HepG2 (cell line): ENCODE data around the gene PCNT. TPM values are rescaled to one million over a fixed set of nuclear protein-coding genes. Genes with fewer than 3 reads are reported as not detected.

ENCODE experiments used
- ATAC-seq: fragments of 200-7000 bp; cut with Tn5 transposase; 3 replicates; pipeline ENCODE4 v1.9.1; 2020; ENCODE audit warnings: mild to moderate bottlenecking, moderate library complexity
- BruUV-seq: library from RNA; stranded (reverse); fragments of 400-500 nt; replicated peaks from 2 replicates; lab custom pipeline; 2021; lab: Mats Ljungman, UMichigan
- CTCF ChIA-PET: fragments of 300-600 bp; formaldehyde crosslinking; extraction: SDS; loops from one replicate; lab custom pipeline; 2021; ENCODE audit warnings: low total read pairs, inconsistent platforms, low intra/inter-chr PET ratio; lab: Yijun Ruan, JAX
- POLR2A ChIA-PET: fragments of 350-600 bp; sonication (Branson Sonifier 250); formaldehyde crosslinking; loops from one replicate; lab custom pipeline; 2020; ENCODE audit warnings: antibody characterized with exemption, inconsistent platforms; lab: Yijun Ruan, JAX
- DNase-seq: peaks from one replicate; pipeline ENCODE4 v3.0.0-alpha.2; 2015; ENCODE audit warnings: low spot score
- FAIRE-seq: peaks from 3 replicates; lab custom pipeline; 2011; peaks lifted over from hg19 to GRCh38; lab: Jason Lieb, UNC
- H2AFZ ChIP-seq: one replicate; pipeline ENCODE4 v1.6.1; 2011; ENCODE audit warnings: low read length, inconsistent platforms
- H3K27ac ChIP-seq: fragments of 300-600 bp; 3 replicates; pipeline ENCODE4 v1.8.0; 2011; ENCODE audit warnings: mixed run types, mild to moderate bottlenecking, mixed read lengths, low read length, inconsistent platforms; ENCODE audit not compliant: insufficient read depth; ENCODE audit errors: extremely low read length
- H3K27me3 ChIP-seq, 2 experiments: fragments of 200-600 bp in 1 of 2; 2 replicates in 1 of 2; 3 replicates in 1 of 2; pipeline versions ENCODE4 v1.6.0 to v1.8.0; 2011; ENCODE audit warnings: low read length in 2 of 2, mild to moderate bottlenecking in 2 of 2, moderate library complexity in 2 of 2, inconsistent platforms in 1 of 2; ENCODE audit not compliant: insufficient read depth in 2 of 2, control insufficient read depth in 1 of 2
- H3K36me3 ChIP-seq, 2 experiments: fragments of 200-600 bp in 1 of 2; replicated peaks in 1 of 2; 2 replicates in 1 of 2; 3 replicates in 1 of 2; pipeline versions ENCODE4 v1.5.1 to v1.8.0; 2011; ENCODE audit warnings: low read length in 2 of 2, inconsistent platforms in 1 of 2; ENCODE audit not compliant: insufficient read depth in 2 of 2, control insufficient read depth in 1 of 2
- H3K4me1 ChIP-seq: 2 replicates; pipeline ENCODE4 v1.5.1; 2012; ENCODE audit warnings: low read length, inconsistent platforms; ENCODE audit not compliant: insufficient read depth
- H3K4me2 ChIP-seq: 2 replicates; pipeline ENCODE4 v1.6.0; 2011; ENCODE audit warnings: low read depth, low read length, inconsistent platforms
- H3K4me3 ChIP-seq, 3 experiments: fragments of 200-600 bp in 1 of 3; sonication (generic), shearing (Covaris generic) in 1 of 3; replicated peaks in 1 of 3; 2 replicates each; pipeline ENCODE4 v1.5.1; 2011 to 2016; ENCODE audit warnings: low read length in 3 of 3, inconsistent platforms in 2 of 3, low read depth in 2 of 3, mild to moderate bottlenecking in 2 of 3, control low read depth in 1 of 3, mixed read lengths in 1 of 3; ENCODE audit not compliant: insufficient read depth in 1 of 3
- H3K79me2 ChIP-seq: one replicate; pipeline ENCODE4 v1.6.1; 2011; ENCODE audit warnings: low read length, inconsistent platforms; ENCODE audit not compliant: insufficient read depth
- H3K9ac ChIP-seq: 2 replicates; pipeline ENCODE4 v1.6.0; 2011; ENCODE audit warnings: mild to moderate bottlenecking, low read depth, low read length, inconsistent platforms; ENCODE audit not compliant: insufficient read depth
- H3K9me3 ChIP-seq: 2 replicates; pipeline ENCODE4 v1.5.1; 2012; ENCODE audit warnings: mild to moderate bottlenecking, low read length
- H4K20me1 ChIP-seq: 2 replicates; pipeline ENCODE4 v1.6.0; 2011; ENCODE audit warnings: inconsistent platforms, mild to moderate bottlenecking, low read length, moderate library complexity; ENCODE audit not compliant: insufficient read depth
- EED ChIP-seq: sonication (generic); formaldehyde crosslinking; IDR thresholded peaks from 2 replicates; pipeline ENCODE4 v1.5.0; 2020; ENCODE audit warnings: mild to moderate bottlenecking, missing genetic modification reagents
- FOXK1 ChIP-seq: sonication (generic); formaldehyde crosslinking; IDR thresholded peaks from 2 replicates; pipeline ENCODE4 v1.4.0; 2020; ENCODE audit warnings: low read depth, missing genetic modification reagents, borderline replicate concordance
- GRHL1 ChIP-seq: sonication (generic); formaldehyde crosslinking; conservative IDR thresholded peaks from 2 replicates; pipeline ENCODE4 v1.8.0; 2022; ENCODE audit warnings: missing genetic modification reagents
- LCORL ChIP-seq, 2 experiments: fragments of 450-650 bp in 1 of 2; sonication (generic) in 1 of 2; formaldehyde crosslinking in 1 of 2; IDR thresholded peaks; 2 replicates each; pipeline versions ENCODE4 v1.5.0 to v1.6.1; 2017 to 2020; ENCODE audit warnings: antibody characterized with exemption in 1 of 2, missing genetic modification reagents in 1 of 2
- ZNF121 ChIP-seq: sonication (generic); formaldehyde crosslinking; IDR thresholded peaks from 2 replicates; pipeline ENCODE4 v1.5.0; 2020; ENCODE audit warnings: mild to moderate bottlenecking, missing genetic modification reagents
- ZNF138 ChIP-seq: sonication (generic); formaldehyde crosslinking; IDR thresholded peaks from 2 replicates; pipeline ENCODE4 v1.5.0; 2020; ENCODE audit warnings: mild to moderate bottlenecking, low read depth, missing genetic modification reagents
- ZNF33B ChIP-seq: sonication (generic); formaldehyde crosslinking; IDR thresholded peaks from 2 replicates; pipeline ENCODE4 v1.5.1; 2020; ENCODE audit warnings: mild to moderate bottlenecking, missing genetic modification reagents
- ZNF350 ChIP-seq: sonication (generic); formaldehyde crosslinking; IDR thresholded peaks from 2 replicates; pipeline ENCODE4 v1.4.0; 2020; ENCODE audit warnings: mild to moderate bottlenecking, low read depth, missing genetic modification reagents, borderline replicate concordance
- ZNF407 ChIP-seq: sonication (generic); formaldehyde crosslinking; IDR thresholded peaks from one replicate; pipeline ENCODE4 v1.5.1; 2020; ENCODE audit warnings: mild to moderate bottlenecking, missing genetic modification reagents; ENCODE audit errors: not compliant biosample characterization
- ZNF512 ChIP-seq: sonication (generic); formaldehyde crosslinking; IDR thresholded peaks from 2 replicates; pipeline ENCODE4 v1.4.0; 2020; ENCODE audit warnings: mild to moderate bottlenecking, missing genetic modification reagents
- ZNF567 ChIP-seq: sonication (generic); formaldehyde crosslinking; IDR thresholded peaks from 2 replicates; pipeline ENCODE4 v1.8.1; 2023; ENCODE audit warnings: mild to moderate bottlenecking, missing genetic modification reagents, borderline replicate concordance
- WGBS: methylation state at CpG from one replicate; pipeline ENCODE4 v1.1.6; 2017; ENCODE audit warnings: low lambda C conversion rate; 5-methylcytosine and 5-hydroxymethylcytosine counted together
- in situ Hi-C: cut with HindIII; loops from 2 replicates; pipeline ENCODE4 v1.10.0; 2017; ENCODE audit warnings: low pct_unique_long_range_greater_than_20kb; ENCODE audit not compliant: extremely low pct_ligation_motif_present
- intact Hi-C: fragments of 100-400 bp; cut with micrococcal nuclease; formaldehyde crosslinking; loops from one replicate; pipeline ENCODE4 v1.10.0; 2022; ENCODE audit not compliant: unreplicated experiment
- polyA plus RNA-seq, 8 experiments: library from polyadenylated mRNA; depleted of rRNA in 3 of 8; stranded (reverse) in 7 of 8; unstranded in 1 of 8; fragments of >200 nt; fragmentation: Illumina TruSeq in 4 of 8; extraction: Trizol in 4 of 8; gene quantifications; 2 replicates each; pipeline versions ENCODE4 v1.2.1 to v1.2.3, GENCODE V29; 2011 to 2016; ENCODE audit warnings: low read depth in 4 of 8, missing spikeins in 1 of 8, mixed read lengths in 1 of 8; ENCODE audit not compliant: insufficient read depth in 1 of 8
- total RNA-seq, 5 experiments: library from RNA; depleted of rRNA; stranded (reverse); fragments of >200 nt; fragmentation: Illumina TruSeq; extraction: Trizol; gene quantifications; 2 replicates each; pipeline ENCODE4 v1.2.3, GENCODE V29; 2016; ENCODE audit warnings: low read depth in 1 of 5

Gene PCNT
- total and polyA plus RNA-seq, 2 of the 13 experiments (the other 11 are each of a cell fraction or from before 2014, with no cell fraction given): 5.6 to 12.4 TPM

DNA sequence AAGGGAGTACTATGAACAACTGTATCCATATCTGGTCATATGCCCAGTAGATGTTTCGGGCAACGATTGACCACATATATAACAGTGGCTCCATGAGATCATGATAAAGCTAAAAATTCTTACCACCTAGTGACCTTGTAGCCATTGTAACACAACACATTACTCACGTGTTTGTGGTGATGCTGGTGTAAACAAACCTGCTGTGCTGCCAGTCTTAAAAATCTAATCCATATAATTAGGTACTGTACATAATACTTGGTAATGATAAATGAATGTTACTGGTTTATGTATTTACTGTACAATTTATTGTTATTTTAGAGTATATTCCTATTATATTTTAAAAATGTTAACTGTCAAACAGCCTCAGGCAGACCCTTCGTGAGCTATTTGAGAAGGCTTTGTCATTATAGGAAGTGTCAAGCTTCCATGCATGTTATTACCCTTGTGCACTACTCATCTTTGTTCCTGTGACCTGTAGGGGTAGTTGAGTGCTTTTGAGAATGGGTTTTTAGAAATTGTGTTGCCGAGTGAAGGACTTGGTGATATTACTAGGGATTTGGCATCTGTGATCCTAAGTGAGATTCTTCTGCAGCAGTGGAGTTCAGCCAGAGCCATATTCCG lies 158.4 kb downstream of the PCNT start:
- Histone ChIP-seq H3K27me3 (no peaks in the 10 kb centered on the region), H3K9ac (no peak overlapping the region), H3K4me3 (no peak overlapping the region), H3K27ac (no peak overlapping the region), H3K9me3 (no peaks in the 10 kb centered on the region), H3K4me1 (peaks cover 12% of the 10 kb centered on the region), H3K79me2 (peaks cover 5% of the 10 kb centered on the region), H2AFZ (no peak overlapping the region), H3K4me2 (no peak overlapping the region), H3K36me3 (peaks cover 5 to 27% of the 10 kb centered on the region in 2 experiments; a peak in 3 of 5 replicates), H4K20me1 (0 out of 2 replicates have a peak, but pooled peaks cover 4% of the 10 kb centered on the region)
- BruUV-seq: no TSS peak
- FAIRE-seq (no peak), ATAC-seq (no peak), DNase-seq (no peak)
- in situ Hi-C loops (no loop called here), intact Hi-C loops (no loop called here)
- CTCF ChIA-PET: no interaction called here
- 94% methylated on average over 6 of the region's 6 CpGs for WGBS
- POLR2A ChIA-PET: no interaction called here
- TF ChIP-seq FOXK1 (CRISPR knock-in tag) (no peak), GRHL1 (no peak), ZNF138 (CRISPR knock-in tag) (no peak), ZNF407 (no peak), ZNF512 (no peak), ZNF350 (CRISPR knock-in tag) (no peak), LCORL (IDR thresholded peaks at IDR 0.05) (no peak), LCORL (CRISPR knock-in tag; IDR thresholded peaks at IDR 0.05) (no peak), EED (CRISPR knock-in tag) (no peak), ZNF121 (no peak), ZNF567 (CRISPR knock-in tag) (no peak), ZNF33B (no peak)
